Heart left ventricle (tissue), 13 donors: ENCODE results near the gene ZNF423.

Experiments used
- POLR2A ChIP-seq, 2 donors: fragments of 450-650 bp; IDR thresholded peaks; one replicate each; pipeline ENCODE4 v1.6.1; 2017; ENCODE audit warnings: antibody characterized with exemption in 2 of 2, mild to moderate bottlenecking in 2 of 2, moderate library complexity in 2 of 2
- TF ChIP-seq, protein P1 (sequence below), 12 donors: fragments of 200-600 bp; sonication (generic) in 4 of 12; IDR thresholded peaks; one replicate each; pipeline versions ENCODE4 v1.5.0 to v1.8.0; 2018 to 2022; ENCODE audit warnings: antibody characterized with exemption in 12 of 12, mild to moderate bottlenecking in 5 of 12
- donor health status: ischemic (EF 13 %, LVEDD 7.1; RV severe dilation, severe dysfunction).
- donor health status: DM: no; HTN: yes; CAD: no.
- donor health status: DM: no; HTN: no; CAD: no.
- donor health status: ischemic (EF 25% LVEDD 6.9; RV normal size, moderate dysfunction).
- donor health status: ischemic (EF 25% LVEDD 5.7; RV mildly dilated, moderate dysfunction).
- donor health status: ischemic (EF 35%, LVEDD 5.7; RV mildly dilated, moderate dysfunction).
- donor health status: nonischemic (EF 11% LVEDD 7.7; RV severe dilation, severe dysfunction).
- donor health status: DM: yes; HTN: yes; CAD: no.
- donor health status: PGD.
- donor health status: ischemic (EF 29% LVEDD 5.4; RV normal size, mild dysfunction).
- donor health status: nonischemic (EF 23%, LVEDD 6.1; RV moderate dilation, normal function).

DNA sequence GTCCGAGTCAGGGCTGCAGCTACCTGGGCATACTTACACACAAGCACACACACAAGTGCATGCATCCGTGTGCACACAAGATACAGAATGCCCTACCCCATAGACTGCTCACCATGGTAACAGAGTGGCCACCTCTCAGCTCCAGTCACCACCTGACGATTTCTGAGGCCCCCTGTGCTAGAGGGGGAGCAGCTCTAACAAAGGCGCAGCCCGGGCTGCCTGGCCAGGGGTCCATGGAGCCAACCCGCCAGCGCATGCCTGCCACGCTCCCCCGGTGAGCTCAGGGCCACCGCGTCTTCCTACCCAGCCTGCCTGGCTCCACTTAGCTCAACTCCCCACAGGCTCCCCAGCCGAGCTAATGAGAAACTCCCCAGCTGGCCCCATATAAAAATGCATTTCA, 75.5 kb downstream of the ZNF423 start:
- no peak for TF ChIP-seq POLR2A (IDR thresholded peaks at IDR 0.05)
- TF ChIP-seq, protein P1, sequence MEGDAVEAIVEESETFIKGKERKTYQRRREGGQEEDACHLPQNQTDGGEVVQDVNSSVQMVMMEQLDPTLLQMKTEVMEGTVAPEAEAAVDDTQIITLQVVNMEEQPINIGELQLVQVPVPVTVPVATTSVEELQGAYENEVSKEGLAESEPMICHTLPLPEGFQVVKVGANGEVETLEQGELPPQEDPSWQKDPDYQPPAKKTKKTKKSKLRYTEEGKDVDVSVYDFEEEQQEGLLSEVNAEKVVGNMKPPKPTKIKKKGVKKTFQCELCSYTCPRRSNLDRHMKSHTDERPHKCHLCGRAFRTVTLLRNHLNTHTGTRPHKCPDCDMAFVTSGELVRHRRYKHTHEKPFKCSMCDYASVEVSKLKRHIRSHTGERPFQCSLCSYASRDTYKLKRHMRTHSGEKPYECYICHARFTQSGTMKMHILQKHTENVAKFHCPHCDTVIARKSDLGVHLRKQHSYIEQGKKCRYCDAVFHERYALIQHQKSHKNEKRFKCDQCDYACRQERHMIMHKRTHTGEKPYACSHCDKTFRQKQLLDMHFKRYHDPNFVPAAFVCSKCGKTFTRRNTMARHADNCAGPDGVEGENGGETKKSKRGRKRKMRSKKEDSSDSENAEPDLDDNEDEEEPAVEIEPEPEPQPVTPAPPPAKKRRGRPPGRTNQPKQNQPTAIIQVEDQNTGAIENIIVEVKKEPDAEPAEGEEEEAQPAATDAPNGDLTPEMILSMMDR (IDR thresholded peaks at IDR 0.05) = no peak
